Panc1 (cell line): Measurements from ENCODE around the gene STRA6. TPM values are rescaled to one million over a fixed set of nuclear protein-coding genes. Genes with fewer than 3 reads are reported as not detected.

ENCODE experiments used
- ATAC-seq: fragments of 200-7000 bp; cut with Tn5 transposase; 2 replicates; pipeline ENCODE4 v1.9.1; 2020; ENCODE audit warnings: mild to moderate bottlenecking, moderate library complexity
- BruUV-seq: library from RNA; stranded (reverse); fragments of 400-500 nt; replicated peaks from 2 replicates; lab custom pipeline; 2021; lab: Mats Ljungman, UMichigan
- CTCF ChIA-PET: fragments of 300-600 bp; sonication (Branson Sonifier 250); formaldehyde crosslinking; loops from one replicate; lab custom pipeline; 2022; ENCODE audit warnings: antibody characterized with exemption; lab: Charles Lee
- POLR2A ChIA-PET: fragments of 300-600 bp; sonication (Branson Sonifier 250); formaldehyde crosslinking; loops from one replicate; lab custom pipeline; 2022; ENCODE audit warnings: antibody characterized with exemption; lab: Charles Lee
- DNase-seq: peaks from one replicate; pipeline ENCODE4 v3.0.0-alpha.2; 2010; ENCODE audit warnings: low read depth, low spot score
- H3K27ac ChIP-seq: 2 replicates; pipeline ENCODE4 v1.5.1; 2011; ENCODE audit warnings: mild to moderate bottlenecking, low read length, inconsistent platforms
- H3K27me3 ChIP-seq: fragments of 200-500 bp; sonication (Bioruptor generic); 2 replicates; pipeline ENCODE4 v1.6.0; 2014; ENCODE audit warnings: low read length, inconsistent platforms; ENCODE audit not compliant: control insufficient read depth, insufficient read depth
- H3K36me3 ChIP-seq: fragments of 200-500 bp; sonication (Bioruptor generic); 2 replicates; pipeline ENCODE4 v1.5.1; 2014; ENCODE audit warnings: inconsistent platforms, mild to moderate bottlenecking, low read length, moderate library complexity; ENCODE audit not compliant: control insufficient read depth, insufficient read depth
- H3K4me1 ChIP-seq: 2 replicates; pipeline ENCODE4 v1.5.1; 2011; ENCODE audit warnings: inconsistent platforms, mild to moderate bottlenecking, low read length, moderate library complexity; ENCODE audit not compliant: control insufficient read depth, insufficient read depth
- H3K4me3 ChIP-seq, 2 experiments: 2 replicates each; pipeline ENCODE4 v1.5.1; 2011 to 2012; ENCODE audit warnings: low read depth in 2 of 2, low read length in 2 of 2, mild to moderate bottlenecking in 2 of 2, inconsistent platforms in 1 of 2, moderate library complexity in 1 of 2
- H3K9me3 ChIP-seq: fragments of 200-500 bp; sonication (Bioruptor generic); 2 replicates; pipeline ENCODE4 v1.5.1; 2014; ENCODE audit warnings: low read depth, mild to moderate bottlenecking, inconsistent platforms, low read length, moderate library complexity; ENCODE audit not compliant: control insufficient read depth, insufficient read depth
- CTCF ChIP-seq: fragments of 450-650 bp; IDR thresholded peaks from 2 replicates; pipeline ENCODE4 v1.5.1; 2017; ENCODE audit warnings: mild to moderate bottlenecking
- POLR2AphosphoS5 ChIP-seq: IDR thresholded peaks from 2 replicates; pipeline ENCODE4 v1.6.1; 2012; ENCODE audit warnings: mild to moderate bottlenecking, low read depth, low read length, moderate library complexity
- REST ChIP-seq, 2 experiments: IDR thresholded peaks; 2 replicates each; pipeline ENCODE4 v1.6.1; 2011 to 2012; ENCODE audit warnings: low read depth in 2 of 2, control low read depth in 1 of 2, low read length in 1 of 2, mild to moderate bottlenecking in 1 of 2, moderate library complexity in 1 of 2; ENCODE audit not compliant: insufficient read depth in 1 of 2
- SIN3A ChIP-seq: IDR thresholded peaks from 2 replicates; pipeline ENCODE4 v1.6.1; 2012; ENCODE audit warnings: low read depth, mild to moderate bottlenecking, low read length, moderate library complexity, borderline replicate concordance; ENCODE audit not compliant: insufficient read depth
- TCF7L2 ChIP-seq: IDR thresholded peaks from 2 replicates; pipeline ENCODE4 v1.6.1; 2011; ENCODE audit warnings: mild to moderate bottlenecking, low read depth, low read length, inconsistent platforms
- in situ Hi-C: cut with HindIII; loops from 2 replicates; pipeline ENCODE4 v1.10.0; 2016; ENCODE audit warnings: low sequenced_read_pairs, low pct_unique_long_range_greater_than_20kb
- intact Hi-C: fragments of 100-400 bp; cut with micrococcal nuclease; formaldehyde crosslinking; loops from one replicate; pipeline ENCODE4 v1.10.0; 2022; ENCODE audit not compliant: unreplicated experiment
- total RNA-seq: library from RNA; stranded (reverse); gene quantifications from one replicate; pipeline ENCODE4 v1.2.1, GENCODE V29; 2021; ENCODE audit not compliant: unreplicated experiment

The STRA6 gene
- total RNA-seq, 1 experiment from 2014 or later: 1.1 TPM

DNA sequence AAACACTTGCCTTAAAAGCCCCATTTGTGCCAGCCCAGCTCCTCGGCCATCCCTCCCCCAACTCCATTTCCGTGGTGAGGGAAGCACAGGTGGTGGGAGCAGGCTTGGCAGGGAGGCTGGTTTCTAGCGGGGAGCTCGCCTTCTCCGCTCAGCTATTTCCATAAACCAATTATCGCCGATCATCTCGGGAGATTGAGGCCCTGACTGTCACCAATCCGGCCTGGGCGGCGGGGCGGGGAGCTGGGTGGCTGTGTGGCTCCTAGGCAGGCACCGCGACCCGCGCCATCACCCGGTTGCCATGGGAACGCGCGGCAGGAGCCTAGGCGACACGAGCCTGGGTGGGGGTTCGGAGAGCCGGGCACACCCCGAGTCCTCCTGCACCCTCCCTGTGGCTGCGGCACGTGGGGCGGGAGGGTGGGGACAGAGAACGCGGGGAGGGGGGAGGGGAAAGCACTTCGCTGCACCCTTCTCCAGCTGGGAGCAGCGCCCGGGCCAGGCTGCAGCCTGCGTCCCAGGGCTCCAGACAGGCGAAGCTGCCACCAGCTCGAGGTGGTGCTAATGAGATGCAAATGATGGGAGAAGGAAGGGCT is 42.9 kb upstream of the STRA6 start:
- Histone ChIP-seq H3K4me3 (no peak overlapping the region), H3K36me3 (no peaks in the 10 kb centered on the region), H3K27ac (no peak overlapping the region), H3K9me3 (no peaks in the 10 kb centered on the region), H3K27me3 (no peaks in the 10 kb centered on the region), H3K4me1 (peaks cover 12% of the 10 kb centered on the region)
- ChIA-PET POLR2A (no interaction called here), CTCF (no interaction called here)
- in situ Hi-C loops: no loop called here
- no peak for DNase-seq
- ATAC-seq: no peak
- intact Hi-C loops: no loop called here
- no TSS peak for BruUV-seq
- no peak for TF ChIP-seq REST (IDR thresholded peaks at IDR 0.05; ENCODE audit: insufficient read depth in 1 of 2, low read depth in 2 of 2, low read length in 1 of 2)
- no peak for TF ChIP-seq CTCF
- TF ChIP-seq POLR2AphosphoS5: no peak
- no peak for TF ChIP-seq TCF7L2
- TF ChIP-seq SIN3A: no peak

- ChIA-PET CTCF (no interaction called here), POLR2A (no interaction called here)
- intact Hi-C loops (no loop called here), in situ Hi-C loops (no loop called here)
- ATAC-seq (no peak), DNase-seq (no peak)
- no peaks in the 10 kb centered on the region for H3K9me3 ChIP-seq
- no peaks in the 10 kb centered on the region for H3K36me3 ChIP-seq
- no TSS peak for BruUV-seq
- no peak overlapping the region for H3K27ac ChIP-seq
- H3K4me3 ChIP-seq: no peak overlapping the region
- TF ChIP-seq SIN3A (no peak), POLR2AphosphoS5 (no peak), REST (IDR thresholded peaks at IDR 0.05; ENCODE audit: insufficient read depth in 1 of 2, low read depth in 2 of 2, low read length in 1 of 2) (no peak), TCF7L2 (no peak), CTCF (no peak)
- H3K4me1 ChIP-seq: peaks cover 17% of the 10 kb centered on the region
- no peaks in the 10 kb centered on the region for H3K27me3 ChIP-seq
Measured at GRCh38 chr15:74244822-74245341, 42.3 kb upstream of the STRA6 start.
